GM19025 (cell line): ENCODE results near the gene ANKLE1.

Experiments used
- ATAC-seq: cut with Tn5 transposase; IDR thresholded peaks from one replicate; pipeline ENCODE4 v1.9.1; 2021; ENCODE audit warnings: mild to moderate bottlenecking, low read depth, moderate library complexity; ENCODE audit not compliant: unreplicated experiment

The ANKLE1 gene

DNA sequence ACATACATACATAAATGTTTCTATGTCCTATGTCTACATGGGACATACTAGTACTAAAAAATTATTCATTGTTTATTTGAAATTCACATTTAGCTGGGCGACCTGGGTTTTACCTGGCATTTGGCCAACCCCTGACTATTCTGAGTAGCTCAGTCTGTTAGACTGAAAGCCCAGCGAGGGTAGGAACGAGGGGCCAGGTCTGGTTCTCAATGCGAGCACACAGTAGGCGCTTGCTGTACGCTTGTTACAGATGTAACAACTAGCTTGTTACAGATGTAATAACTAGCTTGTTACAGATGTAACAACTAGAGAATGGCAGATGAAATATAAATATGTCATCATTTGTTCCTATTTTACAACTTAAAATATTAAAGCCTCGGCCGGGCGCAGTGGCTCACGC, 53.9 kb downstream of the ANKLE1 start:
- no peak for ATAC-seq
